Thymus (tissue), 11 donors: ENCODE results near the gene HDHD5. TPM values are rescaled to one million over a fixed set of nuclear protein-coding genes. Genes with fewer than 3 reads are reported as not detected.

Experiments used
- DNase-seq, 9 donors: peaks; one replicate each; pipeline ENCODE4 v3.0.0-alpha.2; 2013; ENCODE audit warnings: low spot score in 9 of 9, low read depth in 6 of 9, missing footprints in 1 of 9
- H3K27ac ChIP-seq, 2 donors: one replicate each; pipeline ENCODE4 v1.5.1; 2013; ENCODE audit warnings: control low read depth in 1 of 2, low read depth in 1 of 2, low read length in 1 of 2, mild to moderate bottlenecking in 1 of 2, moderate library complexity in 1 of 2
- H3K27me3 ChIP-seq, 2 donors: one replicate each; pipeline ENCODE4 v1.5.1; 2013; ENCODE audit warnings: low read length in 1 of 2; ENCODE audit not compliant: control insufficient read depth in 2 of 2, insufficient read depth in 1 of 2
- H3K36me3 ChIP-seq, 2 donors: one replicate each; pipeline ENCODE4 v1.5.1; 2013; ENCODE audit warnings: low read length in 1 of 2, mild to moderate bottlenecking in 1 of 2, moderate library complexity in 1 of 2; ENCODE audit not compliant: control insufficient read depth in 2 of 2, insufficient read depth in 2 of 2
- H3K4me1 ChIP-seq, 2 donors: one replicate each; pipeline ENCODE4 v1.5.1; 2013; ENCODE audit warnings: low read length in 2 of 2; ENCODE audit not compliant: control insufficient read depth in 2 of 2, insufficient read depth in 2 of 2
- H3K4me3 ChIP-seq, 2 donors: one replicate each; pipeline ENCODE4 v1.5.1; 2013; ENCODE audit warnings: low read length in 2 of 2, control low read depth in 1 of 2, mild to moderate bottlenecking in 1 of 2
- H3K9me3 ChIP-seq, 2 donors: one replicate each; pipeline ENCODE4 v1.5.1; 2013; ENCODE audit warnings: low read length in 1 of 2, mild to moderate bottlenecking in 1 of 2; ENCODE audit not compliant: control insufficient read depth in 2 of 2, insufficient read depth in 1 of 2
- WGBS: extraction: QIAGEN DNeasy Blood & Tissue Kit; methylation state at CpG from one replicate; pipeline ENCODE4 v1.1.7; 2013; 5-methylcytosine and 5-hydroxymethylcytosine counted together
- polyA plus RNA-seq: library from polyadenylated mRNA; stranded (reverse); fragments of 200-250 nt; gene quantifications from one replicate; pipeline ENCODE4 v1.2.3, GENCODE V29; 2013
- total RNA-seq: library from RNA; stranded (reverse); fragments of 120-200 nt; gene quantifications from one replicate; pipeline ENCODE4 v1.2.4, GENCODE V29; 2013
- donor health status: healthy.

Gene HDHD5
- total and polyA plus RNA-seq, 2 donors = 30.7 to 31.3 TPM

GRCh38 chr22:17119481-17120202 is 39.4 kb downstream of the HDHD5 start:
- H3K9me3 ChIP-seq = no peaks in the 10 kb centered on the region
- no peak overlapping the region for H3K4me3 ChIP-seq
- H3K36me3 ChIP-seq = no peaks in the 10 kb centered on the region
- peaks cover 45 to 51% of the 10 kb centered on the region in 2 donors for H3K4me1 ChIP-seq
- no peak overlapping the region for H3K27ac ChIP-seq
- H3K27me3 ChIP-seq = peaks cover 31 to 50% of the 10 kb centered on the region in 2 donors
- peak in 1 of 9 donors; percentile 21 for DNase-seq
- WGBS = 44% methylated on average over 63 of the region's 63 CpGs

- Histone ChIP-seq H3K4me1 (peaks cover 45 to 53% of the 10 kb centered on the region in 2 donors), H3K27ac (no peak overlapping the region), H3K27me3 (peaks cover 31 to 46% of the 10 kb centered on the region in 2 donors), H3K36me3 (no peaks in the 10 kb centered on the region), H3K9me3 (no peaks in the 10 kb centered on the region), H3K4me3 (no peak overlapping the region)
- no peak for DNase-seq
- 51% methylated on average over 4 of the region's 4 CpGs for WGBS
These were observed 40.7 kb downstream of the HDHD5 start for GRCh38 chr22:17118342-17118741.

- DNase-seq = peak in 3 of 9 donors; percentile 20 to 62 (median 32)
- peaks cover 31 to 41% of the 10 kb centered on the region in 2 donors for H3K27me3 ChIP-seq
- no peak overlapping the region for H3K4me3 ChIP-seq
- WGBS = 8% methylated on average over 4 of the region's 4 CpGs
- peaks cover 45 to 53% of the 10 kb centered on the region in 2 donors for H3K4me1 ChIP-seq
- no peak overlapping the region for H3K27ac ChIP-seq
- no peaks in the 10 kb centered on the region for H3K36me3 ChIP-seq
- H3K9me3 ChIP-seq = no peaks in the 10 kb centered on the region
These were observed 41.2 kb downstream of the HDHD5 start for GRCh38 chr22:17117890-17118289.

- DNase-seq = no peak
- no peak overlapping the region for H3K4me3 ChIP-seq
- peaks cover 0 to 2% of the 10 kb centered on the region in 2 donors for H3K36me3 ChIP-seq
- H3K4me1 ChIP-seq = peaks cover 45 to 53% of the 10 kb centered on the region in 2 donors
- no peaks in the 10 kb centered on the region for H3K9me3 ChIP-seq
- H3K27me3 ChIP-seq = peaks cover 28 to 37% of the 10 kb centered on the region in 2 donors
- H3K27ac ChIP-seq = no peak overlapping the region
- 79% methylated on average over 3 of the region's 3 CpGs for WGBS
These were observed 41.7 kb downstream of the HDHD5 start for GRCh38 chr22:17117400-17117799.

GRCh38 chr22:17116572-17117330 is 42.3 kb downstream of the HDHD5 start:
- H3K27me3 ChIP-seq = peaks cover 22 to 30% of the 10 kb centered on the region in 2 donors
- H3K27ac ChIP-seq = peak overlapping the region in 1 of 2 donors; percentile 6
- no peaks in the 10 kb centered on the region for H3K9me3 ChIP-seq
- 27% methylated on average over 6 of the region's 6 CpGs for WGBS
- H3K4me1 ChIP-seq = peaks cover 45 to 53% of the 10 kb centered on the region in 2 donors
- H3K36me3 ChIP-seq = peaks cover 0 to 8% of the 10 kb centered on the region in 2 donors
- DNase-seq = no peak
- H3K4me3 ChIP-seq = no peak overlapping the region

GRCh38 chr22:17115945-17116565 is 43.0 kb downstream of the HDHD5 start:
- DNase-seq = peak in 2 of 9 donors; percentile 19 to 62
- WGBS = 2% methylated on average over 5 of the region's 5 CpGs
- Histone ChIP-seq H3K27me3 (peaks cover 16 to 23% of the 10 kb centered on the region in 2 donors), H3K4me3 (no peak overlapping the region), H3K36me3 (peaks cover 4 to 15% of the 10 kb centered on the region in 2 donors), H3K4me1 (peaks cover 41 to 48% of the 10 kb centered on the region in 2 donors), H3K9me3 (no peaks in the 10 kb centered on the region), H3K27ac (no peak overlapping the region)

GRCh38 chr22:17115236-17115635 is 43.8 kb downstream of the HDHD5 start:
- H3K4me1 ChIP-seq = peaks cover 34 to 48% of the 10 kb centered on the region in 2 donors
- H3K4me3 ChIP-seq = no peak overlapping the region
- peaks cover 5 to 19% of the 10 kb centered on the region in 2 donors for H3K36me3 ChIP-seq
- H3K27me3 ChIP-seq = peaks cover 9 to 17% of the 10 kb centered on the region in 2 donors
- H3K27ac ChIP-seq = no peak overlapping the region
- no peaks in the 10 kb centered on the region for H3K9me3 ChIP-seq
- WGBS = 61% methylated on average over 4 of the region's 4 CpGs
- DNase-seq = no peak

GRCh38 chr22:17114898-17115235 is 44.2 kb downstream of the HDHD5 start:
- Histone ChIP-seq H3K4me3 (no peak overlapping the region), H3K27me3 (peaks cover 6 to 13% of the 10 kb centered on the region in 2 donors), H3K9me3 (no peaks in the 10 kb centered on the region), H3K27ac (no peak overlapping the region), H3K4me1 (peaks cover 34 to 48% of the 10 kb centered on the region in 2 donors), H3K36me3 (peaks cover 8 to 22% of the 10 kb centered on the region in 2 donors)
- DNase-seq = no peak
- 88% methylated on average over 9 of the region's 9 CpGs for WGBS
